Naive thymus-derived CD8-positive, alpha-beta T cell (primary cell): Measurements from ENCODE around the gene NAPEPLD. TPM values are rescaled to one million over a fixed set of nuclear protein-coding genes. Genes with fewer than 3 reads are reported as not detected.

Experiments
- ATAC-seq, 2 donors: fragments of 150-1000 bp; cut with Tn5 transposase in 1 of 2; sonication (Bioruptor Pico), chemical (Tn5 transposase) in 1 of 2; 1 replicate in 1 of 2; 2 replicates in 1 of 2; pipeline ENCODE4 v1.10.0; 2021; ENCODE audit warnings: mild to moderate bottlenecking in 2 of 2, moderate library complexity in 2 of 2
- POLR2A ChIA-PET: fragments of 350-600 bp; sonication (Branson Sonifier 250); formaldehyde crosslinking; loops from one replicate; lab custom pipeline; 2021; ENCODE audit warnings: antibody characterized with exemption; lab: Charles Lee
- DNase-seq, 10 donors: peaks; one replicate each; pipeline versions ENCODE4 v3.0.0 to v3.0.0-alpha.2; 2020 to 2022
- H3K27ac Mint-ChIP-seq, 10 donors: one replicate each; pipeline ENCODE4 v1.8.0; 2020 to 2022; ENCODE audit warnings: mild to moderate bottlenecking in 10 of 10, mixed read lengths in 10 of 10, moderate library complexity in 4 of 10, inconsistent platforms in 1 of 10
- H3K27me3 Mint-ChIP-seq, 5 donors: one replicate each; pipeline ENCODE4 v1.8.0; 2021 to 2022; ENCODE audit warnings: mixed read lengths in 5 of 5
- H3K36me3 Mint-ChIP-seq, 3 donors: one replicate each; pipeline ENCODE4 v1.8.0; 2020 to 2022; ENCODE audit warnings: mixed read lengths in 3 of 3, mild to moderate bottlenecking in 2 of 3, inconsistent platforms in 1 of 3
- H3K4me1 Mint-ChIP-seq, 4 donors: one replicate each; pipeline ENCODE4 v1.8.0; 2021 to 2022; ENCODE audit warnings: mixed read lengths in 4 of 4
- H3K4me3 Mint-ChIP-seq, 10 donors: one replicate each; pipeline ENCODE4 v1.8.0; 2020 to 2022; ENCODE audit warnings: mild to moderate bottlenecking in 10 of 10, mixed read lengths in 10 of 10, moderate library complexity in 6 of 10, inconsistent platforms in 1 of 10
- H3K9me3 Mint-ChIP-seq, 9 donors: one replicate each; pipeline ENCODE4 v1.8.0; 2020 to 2022; ENCODE audit warnings: mixed read lengths in 9 of 9, mild to moderate bottlenecking in 3 of 9, inconsistent platforms in 1 of 9, moderate library complexity in 1 of 9
- polyA plus RNA-seq, 3 donors: library from polyadenylated mRNA; unstranded; fragments of 300-500 nt; fragmentation: Illumina TruSeq; gene quantifications; one replicate each; pipeline ENCODE4 v1.2.3, GENCODE V29; 2021
- total RNA-seq, 8 experiments: library from RNA in 2 of 8; stranded (reverse) in 2 of 8; gene quantifications; one replicate each; pipeline ENCODE4 v1.2.3 and lab custom pipeline; 2021 to 2026

The NAPEPLD gene
- total and polyA plus RNA-seq, 5 experiments from 2014 or later, result 4.9 to 16.9 (median 8.2) TPM

- Mint-ChIP-seq H3K36me3 (peaks cover 8 to 25% (median 10%) of the 10 kb centered on the region in 3 donors), H3K4me3 (no peak overlapping the region), H3K4me1 (peaks cover 0 to 9% (median 6%) of the 10 kb centered on the region in 4 donors), H3K9me3 (peaks cover 0 to 9% (median 0%) of the 10 kb centered on the region in 9 donors), H3K27ac (no peak overlapping the region), H3K27me3 (no peaks in the 10 kb centered on the region)
- ATAC-seq, result no peak
- POLR2A ChIA-PET, result no interaction called here
- DNase-seq, result no peak
These were observed 8.8 kb downstream of the NAPEPLD start for GRCh38 chr7:103140061-103140460.

GRCh38 chr7:103134836-103135554, 13.9 kb downstream of the NAPEPLD start:
- peaks cover 4 to 14% (median 12%) of the 10 kb centered on the region in 4 donors for H3K4me1 Mint-ChIP-seq
- no peaks in the 10 kb centered on the region for H3K27me3 Mint-ChIP-seq
- ATAC-seq (no peak), DNase-seq (no peak)
- no peaks in the 10 kb centered on the region for H3K9me3 Mint-ChIP-seq
- H3K4me3 Mint-ChIP-seq, result no peak overlapping the region
- POLR2A ChIA-PET, result no interaction called here
- peak overlapping the region in 2 of 10 donors; percentile 3 to 15 for H3K27ac Mint-ChIP-seq
- peaks cover 0 to 15% (median 0%) of the 10 kb centered on the region in 3 donors for H3K36me3 Mint-ChIP-seq

DNA sequence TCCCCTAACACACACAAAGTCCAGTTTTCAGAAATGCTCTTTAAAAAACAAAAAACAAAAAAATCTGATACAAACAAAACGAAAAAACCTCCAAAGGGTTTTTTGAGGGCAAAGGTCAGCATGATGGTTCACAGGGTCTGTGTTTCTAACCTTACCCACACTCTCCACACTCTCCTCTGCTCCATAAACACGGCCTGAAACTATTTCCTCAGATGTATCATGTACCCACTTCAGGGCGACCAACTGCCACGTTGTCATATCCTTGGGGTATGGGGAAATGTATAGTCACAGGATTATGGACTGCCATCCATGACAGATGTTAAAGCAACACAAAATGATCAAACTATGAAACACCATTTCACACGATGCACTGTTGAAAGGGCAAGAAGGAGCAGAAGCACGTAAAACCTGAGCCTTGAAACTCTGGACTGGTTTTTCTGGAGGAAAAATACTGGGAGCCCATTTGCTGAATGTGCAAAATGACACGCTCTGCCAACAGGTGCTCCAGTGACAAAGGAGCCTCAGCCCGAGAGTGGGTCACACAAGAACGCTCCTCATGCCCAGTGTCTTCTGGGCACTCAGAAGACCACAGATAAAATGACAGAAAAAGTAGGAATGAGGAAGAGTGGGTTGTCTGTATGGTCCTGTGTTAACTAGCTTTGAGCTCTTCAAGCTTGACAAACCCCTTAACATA, 15.8 kb downstream of the NAPEPLD start:
- peak overlapping the region in 1 of 10 donors; percentile 54 for H3K4me3 Mint-ChIP-seq
- H3K9me3 Mint-ChIP-seq, result no peaks in the 10 kb centered on the region
- POLR2A ChIA-PET, result no interaction called here

GRCh38 chr7:103130901-103131624, 17.8 kb downstream of the NAPEPLD start:
- no peaks in the 10 kb centered on the region for H3K9me3 Mint-ChIP-seq
- peaks cover 0 to 39% (median 19%) of the 10 kb centered on the region in 3 donors for H3K36me3 Mint-ChIP-seq
- DNase-seq (no peak), ATAC-seq (no peak)
- H3K4me3 Mint-ChIP-seq, result no peak overlapping the region
- POLR2A ChIA-PET, result no interaction called here
- H3K27me3 Mint-ChIP-seq, result no peaks in the 10 kb centered on the region
- H3K27ac Mint-ChIP-seq, result peak overlapping the region in 1 of 10 donors; percentile 83
- H3K4me1 Mint-ChIP-seq, result peaks cover 14 to 19% (median 16%) of the 10 kb centered on the region in 4 donors

More for the DNA sequence above, 15.8 kb downstream of the NAPEPLD start:
- Mint-ChIP-seq H3K27me3 (no peaks in the 10 kb centered on the region), H3K27ac (no peak overlapping the region), H3K36me3 (peaks cover 0 to 21% (median 5%) of the 10 kb centered on the region in 3 donors), H3K4me1 (peaks cover 13 to 17% (median 15%) of the 10 kb centered on the region in 4 donors)
- DNase-seq (no peak), ATAC-seq (no peak)

DNA sequence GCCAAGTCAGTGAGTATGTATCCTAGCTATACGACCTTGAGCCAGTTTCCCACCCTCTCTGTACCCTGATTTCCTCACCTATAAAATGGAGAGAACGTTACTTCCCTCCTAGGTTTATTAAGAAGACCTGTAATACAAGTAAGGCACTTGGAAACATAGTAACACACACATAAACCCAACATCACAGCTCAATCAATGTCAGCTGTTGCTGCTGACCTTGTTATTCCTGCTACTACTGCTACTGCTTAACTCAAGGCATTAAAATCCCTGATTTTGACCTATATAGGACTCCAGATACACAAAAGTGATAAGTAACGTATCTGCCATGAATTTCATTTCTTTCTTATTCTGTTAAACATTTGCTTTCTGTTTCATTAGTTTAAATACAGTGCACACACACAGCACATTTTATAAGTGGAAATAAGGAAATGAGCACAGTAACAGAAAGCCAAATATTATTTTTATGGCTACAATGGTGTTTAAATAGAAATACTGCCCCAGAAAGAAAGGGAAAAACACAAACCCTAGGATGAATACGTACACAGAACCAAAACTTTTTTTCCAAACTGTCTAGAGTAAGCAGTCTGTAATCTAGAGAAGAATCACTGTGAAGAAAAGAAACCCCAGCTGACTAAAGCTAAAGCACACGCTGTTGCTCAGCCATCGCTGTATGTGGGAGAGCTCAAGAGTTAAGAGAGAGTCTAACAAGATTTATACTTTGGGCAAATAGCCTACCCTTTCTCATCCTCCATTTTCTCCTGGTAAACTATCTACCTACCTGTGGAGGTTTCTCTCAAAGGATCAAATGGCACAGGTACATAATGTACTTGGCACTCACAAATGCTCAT, 19.0 kb downstream of the NAPEPLD start:
- ATAC-seq (no peak), DNase-seq (no peak)
- H3K36me3 Mint-ChIP-seq, result peaks cover 0 to 42% (median 22%) of the 10 kb centered on the region in 3 donors
- peak overlapping the region in 1 of 10 donors; percentile 58 for H3K27ac Mint-ChIP-seq
- no peaks in the 10 kb centered on the region for H3K27me3 Mint-ChIP-seq
- H3K4me1 Mint-ChIP-seq, result peaks cover 10 to 17% (median 16%) of the 10 kb centered on the region in 4 donors
- no peaks in the 10 kb centered on the region for H3K9me3 Mint-ChIP-seq
- POLR2A ChIA-PET, result no interaction called here
- no peak overlapping the region for H3K4me3 Mint-ChIP-seq

DNA sequence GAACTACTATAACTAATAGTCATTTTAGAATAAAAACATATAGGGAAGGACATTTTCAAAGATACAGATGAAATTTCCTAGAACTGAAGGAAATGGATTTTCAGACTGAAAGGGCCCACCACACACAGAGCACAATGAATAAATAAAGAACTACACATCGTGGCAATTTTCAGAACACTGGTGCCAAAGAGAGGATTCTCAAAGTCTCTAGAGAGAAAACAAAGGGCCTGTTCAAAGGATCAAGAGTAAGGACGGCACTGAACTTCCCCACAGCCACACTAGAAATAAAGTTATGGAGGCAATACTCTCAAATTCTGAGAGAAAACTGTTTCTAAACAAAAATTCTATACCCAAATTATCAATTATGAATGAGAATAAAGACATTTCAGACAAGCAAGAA, 21.9 kb downstream of the NAPEPLD start:
- DNase-seq (no peak), ATAC-seq (no peak)
- Mint-ChIP-seq H3K9me3 (no peaks in the 10 kb centered on the region), H3K4me3 (no peak overlapping the region), H3K4me1 (peaks cover 5 to 16% (median 14%) of the 10 kb centered on the region in 4 donors), H3K36me3 (peaks cover 0 to 57% (median 33%) of the 10 kb centered on the region in 3 donors), H3K27me3 (no peaks in the 10 kb centered on the region), H3K27ac (no peak overlapping the region)
- POLR2A ChIA-PET, result no interaction called here

GRCh38 chr7:103124429-103124979, 24.4 kb downstream of the NAPEPLD start:
- Mint-ChIP-seq H3K27me3 (no peaks in the 10 kb centered on the region), H3K27ac (no peak overlapping the region), H3K36me3 (peaks cover 3 to 71% (median 50%) of the 10 kb centered on the region in 3 donors), H3K9me3 (no peaks in the 10 kb centered on the region), H3K4me3 (no peak overlapping the region), H3K4me1 (peaks cover 0 to 14% (median 6%) of the 10 kb centered on the region in 4 donors)
- DNase-seq, result no peak
- no peak for ATAC-seq
- POLR2A ChIA-PET, result no interaction called here

- Mint-ChIP-seq H3K4me3 (no peak overlapping the region), H3K36me3 (peaks cover 4 to 74% (median 50%) of the 10 kb centered on the region in 3 donors), H3K27ac (no peak overlapping the region), H3K4me1 (peaks cover 0 to 13% (median 5%) of the 10 kb centered on the region in 4 donors), H3K9me3 (no peaks in the 10 kb centered on the region), H3K27me3 (no peaks in the 10 kb centered on the region)
- DNase-seq, result no peak
- POLR2A ChIA-PET, result no interaction called here
- ATAC-seq, result no peak
These were observed 25.4 kb downstream of the NAPEPLD start for GRCh38 chr7:103123529-103123928.

GRCh38 chr7:103121641-103122040, 27.3 kb downstream of the NAPEPLD start:
- H3K4me3 Mint-ChIP-seq, result no peak overlapping the region

GRCh38 chr7:103120362-103120761, 28.5 kb downstream of the NAPEPLD start:
- H3K4me3 Mint-ChIP-seq, result no peak overlapping the region
- no peak overlapping the region for H3K27ac Mint-ChIP-seq
- ATAC-seq, result no peak
- no peak for DNase-seq
- H3K9me3 Mint-ChIP-seq, result no peaks in the 10 kb centered on the region
- H3K4me1 Mint-ChIP-seq, result peaks cover 0 to 7% (median 2%) of the 10 kb centered on the region in 4 donors
- H3K36me3 Mint-ChIP-seq, result peaks cover 4 to 64% (median 29%) of the 10 kb centered on the region in 3 donors
- POLR2A ChIA-PET, result interaction anchor here (0.5 kb wide), 1 partner anchor 366 kb away, joined by 4 read pairs; no protein-coding TSS in a partner anchor
- no peaks in the 10 kb centered on the region for H3K27me3 Mint-ChIP-seq

More at GRCh38 chr7:103121641-103122040, 27.3 kb downstream of the NAPEPLD start:
- ATAC-seq, result no peak
- Mint-ChIP-seq H3K9me3 (no peaks in the 10 kb centered on the region), H3K36me3 (peaks cover 4 to 63% (median 36%) of the 10 kb centered on the region in 3 donors), H3K27me3 (no peaks in the 10 kb centered on the region), H3K4me1 (peaks cover 0 to 7% (median 2%) of the 10 kb centered on the region in 4 donors), H3K27ac (peak overlapping the region in 1 of 10 donors; percentile 31)
- POLR2A ChIA-PET, result no interaction called here
- DNase-seq, result no peak

- no peak for DNase-seq
These were observed 29.1 kb downstream of the NAPEPLD start for GRCh38 chr7:103119791-103120291.

More at GRCh38 chr7:103119791-103120291, 29.1 kb downstream of the NAPEPLD start:
- POLR2A ChIA-PET, result no interaction called here
- Mint-ChIP-seq H3K4me3 (no peak overlapping the region), H3K36me3 (peaks cover 4 to 68% (median 33%) of the 10 kb centered on the region in 3 donors), H3K4me1 (peaks cover 0 to 7% (median 2%) of the 10 kb centered on the region in 4 donors), H3K9me3 (no peaks in the 10 kb centered on the region), H3K27ac (no peak overlapping the region), H3K27me3 (no peaks in the 10 kb centered on the region)
- ATAC-seq, result no peak
